HG03108 (cell line): Measurements from ENCODE around the gene CDY1.
"Not testable (repeated sequence)": the region's sequence is repeated elsewhere in the genome, so short reads cannot be mapped to it uniquely, and the experiment has no call there.

Experiments
- ATAC-seq: cut with Tn5 transposase; IDR thresholded peaks from one replicate; pipeline ENCODE4 v1.9.1; 2021; ENCODE audit warnings: moderate library complexity; ENCODE audit not compliant: unreplicated experiment

The CDY1 gene, protein sequence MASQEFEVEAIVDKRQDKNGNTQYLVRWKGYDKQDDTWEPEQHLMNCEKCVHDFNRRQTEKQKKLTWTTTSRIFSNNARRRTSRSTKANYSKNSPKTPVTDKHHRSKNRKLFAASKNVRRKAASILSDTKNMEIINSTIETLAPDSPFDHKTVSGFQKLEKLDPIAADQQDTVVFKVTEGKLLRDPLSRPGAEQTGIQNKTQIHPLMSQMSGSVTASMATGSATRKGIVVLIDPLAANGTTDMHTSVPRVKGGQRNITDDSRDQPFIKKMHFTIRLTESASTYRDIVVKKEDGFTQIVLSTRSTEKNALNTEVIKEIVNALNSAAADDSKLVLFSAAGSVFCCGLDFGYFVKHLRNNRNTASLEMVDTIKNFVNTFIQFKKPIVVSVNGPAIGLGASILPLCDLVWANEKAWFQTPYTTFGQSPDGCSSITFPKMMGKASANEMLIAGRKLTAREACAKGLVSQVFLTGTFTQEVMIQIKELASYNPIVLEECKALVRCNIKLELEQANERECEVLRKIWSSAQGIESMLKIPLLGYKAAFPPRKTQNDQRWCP

DNA sequence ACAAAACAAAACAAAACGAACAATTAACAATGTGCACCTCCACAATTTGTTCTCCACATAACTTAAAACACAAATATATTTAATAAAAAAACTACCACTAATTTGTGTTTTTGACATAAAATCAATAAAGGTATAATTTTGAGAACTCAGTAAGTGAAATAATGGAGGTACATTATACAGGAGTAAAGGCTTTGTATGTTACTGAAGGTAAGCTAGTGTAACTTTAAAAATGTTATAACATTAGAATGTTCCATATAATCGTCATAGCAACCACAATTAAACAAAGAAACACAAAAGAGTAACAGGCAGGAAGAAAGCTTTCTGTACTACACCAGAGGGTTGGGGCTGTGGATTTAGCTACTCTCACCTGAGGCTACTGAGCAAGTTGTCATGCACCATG, at the start of gene CDY1:
Gene CDY1 (plus strand): TSS at position 301 of the 400 bp plus-strand sequence. CDS start 326 bp downstream, outside the sequence.
- not testable (repeated sequence) for ATAC-seq

- not testable (repeated sequence) for ATAC-seq
These were observed 28.6 kb upstream of the CDY1 start for GRCh38 chrY:25593336-25593735.

GRCh38 chrY:25620209-25620608, 1.7 kb upstream of the CDY1 start:
- not testable (repeated sequence) for ATAC-seq

DNA sequence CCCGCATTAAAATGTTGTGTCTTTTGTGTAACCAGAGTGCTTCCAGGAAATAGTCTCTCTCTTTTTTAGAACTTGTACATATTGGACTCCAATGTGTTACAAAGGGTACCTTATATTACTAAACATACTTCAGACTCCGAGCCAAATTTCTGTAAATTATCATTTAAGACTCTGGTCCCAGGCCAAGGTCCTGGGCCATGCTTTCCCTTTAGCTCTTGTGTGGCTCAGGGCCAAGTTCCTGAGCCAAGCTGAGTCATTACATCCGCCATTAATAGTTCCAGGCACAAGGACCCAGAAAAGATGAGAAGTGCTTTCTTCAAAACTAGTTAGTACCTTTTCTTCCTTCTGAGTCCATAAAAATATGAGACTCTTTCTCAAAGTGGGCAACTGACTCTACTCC, 4.6 kb downstream of the CDY1 start:
- ATAC-seq: not testable (repeated sequence)

DNA sequence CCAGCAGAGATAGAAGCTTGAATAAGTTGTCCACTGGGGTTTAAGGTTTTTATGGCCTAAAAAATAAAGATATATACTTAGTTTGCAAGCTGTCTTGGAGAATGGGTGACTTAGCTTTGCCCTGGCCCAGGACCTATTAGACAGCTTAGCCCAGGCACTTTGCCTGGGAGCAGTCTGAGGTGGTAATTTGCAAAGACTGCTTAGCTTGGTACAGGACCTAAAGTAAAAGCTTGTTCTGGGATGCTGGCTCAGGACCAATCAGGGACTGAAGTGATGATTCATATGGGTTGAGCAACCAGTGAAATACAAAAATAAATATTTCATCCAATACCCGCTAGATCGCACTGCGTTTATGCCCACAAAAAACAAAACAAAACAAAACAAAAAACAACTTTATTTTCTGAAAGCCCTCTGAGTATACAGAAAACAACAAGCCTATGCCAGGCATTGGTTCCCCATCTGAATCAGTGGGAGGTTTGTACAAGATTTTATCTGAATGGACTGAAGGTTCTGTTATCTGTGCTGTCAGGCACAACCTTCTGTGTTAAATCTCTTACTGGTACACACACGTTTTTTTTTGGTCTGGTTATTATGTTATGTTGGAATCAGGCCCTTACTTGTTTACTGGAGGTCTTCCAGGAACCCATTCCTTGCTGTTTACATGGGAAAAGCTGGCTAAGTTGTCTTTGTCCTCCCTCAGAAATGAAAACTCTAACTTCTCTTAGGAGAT, 8.6 kb downstream of the CDY1 start:
- not testable (repeated sequence) for ATAC-seq

GRCh38 chrY:25639852-25640251, 17.9 kb downstream of the CDY1 start:
- not testable (repeated sequence) for ATAC-seq

DNA sequence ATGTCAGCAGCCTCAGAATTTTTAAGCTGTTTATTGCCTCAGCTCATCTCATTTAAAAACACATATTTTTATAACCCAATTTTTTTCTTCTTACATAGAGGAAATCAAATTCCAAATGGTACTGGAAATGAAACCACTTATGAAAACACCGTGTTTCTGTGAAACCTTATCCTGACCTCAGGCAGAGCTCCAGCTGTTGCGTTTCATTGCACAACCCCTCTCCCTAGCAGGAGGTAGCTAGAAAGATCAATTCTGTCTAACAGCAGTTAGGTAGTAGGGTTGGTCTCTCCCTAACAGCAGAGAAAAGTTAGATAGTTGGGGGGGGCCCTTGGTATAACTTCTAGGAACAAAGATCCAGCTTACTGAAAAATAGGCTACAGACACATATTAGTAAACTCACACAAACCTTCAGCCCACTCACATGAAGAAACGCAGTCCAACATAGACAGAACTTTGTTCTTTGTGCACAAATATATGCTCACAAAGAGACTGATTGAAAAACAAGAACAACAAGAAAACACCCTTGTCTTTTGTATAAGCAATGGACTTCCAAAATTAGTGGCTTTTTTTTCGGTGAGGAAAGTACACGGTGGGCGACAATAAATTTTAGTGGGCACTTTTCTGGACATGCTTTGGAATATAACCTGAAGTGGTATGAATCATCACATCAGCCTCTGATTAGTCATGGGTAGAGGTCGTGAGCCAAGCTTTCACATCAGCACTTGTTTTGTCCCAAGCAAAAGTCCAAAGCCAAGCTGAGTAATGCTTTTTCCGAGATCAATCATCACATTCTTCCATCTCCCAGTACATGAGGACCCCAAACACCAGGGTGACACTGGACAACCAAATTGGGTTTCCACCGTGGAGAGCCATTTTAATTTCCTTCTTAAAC, 21.4 kb downstream of the CDY1 start:
- not testable (repeated sequence) for ATAC-seq
